IMR-90 (cell line): ENCODE measurements around the gene PKDCC. TPM values are rescaled to one million over a fixed set of nuclear protein-coding genes. Genes with fewer than 3 reads are reported as not detected.

Experiments used
- ATAC-seq: fragments of 200-7000 bp; cut with Tn5 transposase; 2 replicates; pipeline ENCODE4 v1.9.1; 2020; ENCODE audit warnings: low read depth, mild to moderate bottlenecking, moderate library complexity
- BruUV-seq: library from RNA; stranded (reverse); fragments of 400-500 nt; replicated peaks from 2 replicates; lab custom pipeline; 2021; lab: Mats Ljungman, UMichigan
- CTCF ChIA-PET: fragments of 300-600 bp; formaldehyde crosslinking; extraction: SDS; loops from one replicate; lab custom pipeline; 2021; ENCODE audit warnings: antibody characterized with exemption; lab: Yijun Ruan, JAX
- POLR2A ChIA-PET: fragments of 300-600 bp; sonication (Branson Sonifier 250); formaldehyde crosslinking; loops from one replicate; lab custom pipeline; 2022; ENCODE audit warnings: antibody characterized with exemption; ENCODE audit not compliant: unreplicated experiment; lab: Charles Lee
- DNase-seq: peaks from one replicate; pipeline ENCODE4 v3.0.0; 2013
- H2AFZ ChIP-seq: replicated peaks from 2 replicates; pipeline ENCODE3; 2013; ENCODE audit warnings: low read length, mild to moderate bottlenecking; ENCODE audit not compliant: poor library complexity
- H2AK5ac ChIP-seq: 2 replicates; pipeline ENCODE4 v1.6.1; 2013; ENCODE audit warnings: low read depth, low read length, inconsistent platforms
- H2AK9ac ChIP-seq: replicated peaks from 2 replicates; pipeline ENCODE3; 2013; ENCODE audit warnings: mild to moderate bottlenecking, low read depth, low read length, moderate library complexity; ENCODE audit not compliant: poor library complexity
- H2BK120ac ChIP-seq: 2 replicates; pipeline ENCODE4 v1.6.1; 2013; ENCODE audit warnings: low read depth, low read length, inconsistent platforms
- H2BK15ac ChIP-seq: 3 replicates; pipeline ENCODE4 v1.6.1; 2013; ENCODE audit warnings: low read depth, low read length, inconsistent platforms
- H2BK20ac ChIP-seq: 2 replicates; pipeline ENCODE4 v1.6.1; 2013; ENCODE audit warnings: low read depth, mild to moderate bottlenecking, inconsistent platforms, low read length, moderate library complexity
- H2BK5ac ChIP-seq: 2 replicates; pipeline ENCODE4 v1.6.1; 2013; ENCODE audit warnings: mild to moderate bottlenecking, low read depth, low read length, inconsistent platforms; ENCODE audit not compliant: poor library complexity, severe bottlenecking
- H3K14ac ChIP-seq: replicated peaks from 2 replicates; pipeline ENCODE4 v1.6.1; 2013; ENCODE audit warnings: low read depth, low read length, inconsistent platforms
- H3K18ac ChIP-seq: 2 replicates; pipeline ENCODE4 v1.6.1; 2013; ENCODE audit warnings: low read depth, low read length, control low read depth
- H3K23ac ChIP-seq: 2 replicates; pipeline ENCODE4 v1.6.1; 2013; ENCODE audit warnings: low read depth, low read length, inconsistent platforms
- H3K27ac ChIP-seq: 2 replicates; pipeline ENCODE4 v1.5.1; 2013; ENCODE audit warnings: mild to moderate bottlenecking, control low read depth, low read length; ENCODE audit not compliant: insufficient read depth
- H3K27me3 ChIP-seq: 2 replicates; pipeline ENCODE4 v1.6.1; 2013; ENCODE audit warnings: low read length; ENCODE audit not compliant: control insufficient read depth, insufficient read depth
- H3K36me3 ChIP-seq: 2 replicates; pipeline ENCODE4 v1.6.1; 2013; ENCODE audit warnings: low read length, mixed read lengths; ENCODE audit not compliant: control insufficient read depth, insufficient read depth
- H3K4ac ChIP-seq: 2 replicates; pipeline ENCODE4 v1.6.1; 2013; ENCODE audit warnings: low read depth, low read length, inconsistent platforms
- H3K4me1 ChIP-seq: 2 replicates; pipeline ENCODE4 v1.6.1; 2013; ENCODE audit warnings: low read length, mixed read lengths; ENCODE audit not compliant: control insufficient read depth, insufficient read depth
- H3K4me2 ChIP-seq: 2 replicates; pipeline ENCODE4 v1.6.1; 2013; ENCODE audit warnings: low read depth, mild to moderate bottlenecking, control low read depth, low read length, moderate library complexity
- H3K4me3 ChIP-seq: 2 replicates; pipeline ENCODE4 v1.5.1; 2013; ENCODE audit warnings: low read depth, mild to moderate bottlenecking, control low read depth, low read length, moderate library complexity; ENCODE audit not compliant: insufficient read depth
- H3K56ac ChIP-seq: 2 replicates; pipeline ENCODE4 v1.6.1; 2013; ENCODE audit warnings: low read length, inconsistent platforms; ENCODE audit not compliant: insufficient read depth; ENCODE audit errors: extremely low read depth
- H3K79me1 ChIP-seq, 2 experiments: 2 replicates each; pipeline ENCODE4 v1.6.1; 2013; ENCODE audit warnings: low read length in 2 of 2, inconsistent platforms in 1 of 2, low read depth in 1 of 2
- H3K9ac ChIP-seq: 2 replicates; pipeline ENCODE4 v1.6.1; 2013; ENCODE audit warnings: low read depth, low read length, control low read depth
- H3K9me1 ChIP-seq: 2 replicates; pipeline ENCODE4 v1.6.1; 2013; ENCODE audit warnings: low read length, inconsistent platforms; ENCODE audit not compliant: insufficient read depth
- H3K9me3 ChIP-seq: 2 replicates; pipeline ENCODE4 v1.6.1; 2013; ENCODE audit warnings: low read length; ENCODE audit not compliant: control insufficient read depth, insufficient read depth
- H4K20me1 ChIP-seq: 2 replicates; pipeline ENCODE4 v1.6.1; 2013; ENCODE audit warnings: low read length, inconsistent platforms; ENCODE audit not compliant: insufficient read depth
- H4K5ac ChIP-seq: 2 replicates; pipeline ENCODE4 v1.6.1; 2013; ENCODE audit warnings: mild to moderate bottlenecking, low read depth, low read length, control low read depth
- H4K8ac ChIP-seq, 2 experiments: 2 replicates each; pipeline ENCODE4 v1.6.1; 2013; ENCODE audit warnings: low read depth in 2 of 2, low read length in 2 of 2, control low read depth in 1 of 2, inconsistent platforms in 1 of 2
- H4K91ac ChIP-seq: 2 replicates; pipeline ENCODE4 v1.6.1; 2013; ENCODE audit warnings: low read depth, low read length, inconsistent platforms; ENCODE audit not compliant: insufficient read depth
- BHLHE40 ChIP-seq: fragments of 150-350 bp; IDR thresholded peaks from 2 replicates; pipeline ENCODE4 v1.6.1; 2016; ENCODE audit warnings: mild to moderate bottlenecking, low read depth, low read length
- MAFK ChIP-seq: IDR thresholded peaks from 2 replicates; pipeline ENCODE4 v1.6.1; 2012; ENCODE audit warnings: low read depth, low read length, improper control_type of control experiment
- MAZ ChIP-seq: IDR thresholded peaks from 2 replicates; pipeline ENCODE4 v1.6.1; 2012; ENCODE audit warnings: low read depth, mild to moderate bottlenecking, low read length, improper control_type of control experiment, moderate library complexity, borderline replicate concordance
- MXI1 ChIP-seq: IDR thresholded peaks from 2 replicates; pipeline ENCODE4 v1.6.1; 2012; ENCODE audit warnings: low read depth, mild to moderate bottlenecking, low read length, moderate library complexity, borderline replicate concordance
- NFE2L2 ChIP-seq: fragments of 150-350 bp; IDR thresholded peaks from 2 replicates; pipeline ENCODE4 v1.6.1; 2016; ENCODE audit warnings: low read depth, mild to moderate bottlenecking, low read length
- RAD21 ChIP-seq: IDR thresholded peaks from 2 replicates; pipeline ENCODE4 v1.6.1; 2012; ENCODE audit warnings: low read length, improper control_type of control experiment
- RCOR1 ChIP-seq: IDR thresholded peaks from 2 replicates; pipeline ENCODE4 v1.6.1; 2012; ENCODE audit warnings: mild to moderate bottlenecking, low read length, improper control_type of control experiment; ENCODE audit not compliant: insufficient replicate concordance
- WGBS, 2 experiments: methylation state at CpG; one replicate each; pipeline versions ENCODE4 v1.1.5 to v1.1.7; 2013; ENCODE audit warnings: missing lambda C conversion rate in 2 of 2; ENCODE audit not compliant: insufficient read length in 1 of 2; ENCODE audit errors: extremely low coverage in 2 of 2; 5-methylcytosine and 5-hydroxymethylcytosine counted together
- dilution Hi-C: fragments of 300-500 bp; cut with HindIII; formaldehyde crosslinking; loops from one replicate; pipeline ENCODE4 v1.14.3; 2018; ENCODE audit warnings: low sequenced_read_pairs; ENCODE audit not compliant: unreplicated experiment
- in situ Hi-C: fragments of 300-500 bp; cut with MboI; formaldehyde crosslinking; loops from 3 replicates; pipeline ENCODE4 v1.14.3; 2019; ENCODE audit warnings: low sequenced_read_pairs, inconsistent platforms, mixed read lengths
- intact Hi-C: fragments of 100-400 bp; cut with micrococcal nuclease; formaldehyde crosslinking; loops from 2 replicates; pipeline ENCODE4 v1.10.0; 2022
- polyA plus RNA-seq, 3 experiments: library from polyadenylated mRNA; depleted of rRNA; stranded (reverse); fragments of >200 nt; gene quantifications; 2 replicates each; pipeline ENCODE4 v1.2.3, GENCODE V29; 2012; ENCODE audit warnings: low replicate concordance in 1 of 3
- total RNA-seq: library from RNA; depleted of rRNA; stranded (reverse); fragments of >200 nt; gene quantifications from 2 replicates; pipeline ENCODE4 v1.2.3, GENCODE V29; 2012
- TF ChIP-seq, protein P1 (sequence below): fragments of 150-350 bp; IDR thresholded peaks from 2 replicates; pipeline ENCODE4 v1.6.1; 2016; ENCODE audit warnings: low read depth, mild to moderate bottlenecking, low read length, moderate library complexity, borderline replicate concordance
- TF ChIP-seq, protein P2 (sequence below): fragments of 150-350 bp; IDR thresholded peaks from 2 replicates; pipeline ENCODE4 v1.6.1; 2017; ENCODE audit warnings: mild to moderate bottlenecking, antibody characterized with exemption, low read length, low read depth

The PKDCC gene
- total and polyA plus RNA-seq, 2 of the 4 experiments (the other 2 are of a cell fraction): 55.6 to 95.7 TPM

DNA sequence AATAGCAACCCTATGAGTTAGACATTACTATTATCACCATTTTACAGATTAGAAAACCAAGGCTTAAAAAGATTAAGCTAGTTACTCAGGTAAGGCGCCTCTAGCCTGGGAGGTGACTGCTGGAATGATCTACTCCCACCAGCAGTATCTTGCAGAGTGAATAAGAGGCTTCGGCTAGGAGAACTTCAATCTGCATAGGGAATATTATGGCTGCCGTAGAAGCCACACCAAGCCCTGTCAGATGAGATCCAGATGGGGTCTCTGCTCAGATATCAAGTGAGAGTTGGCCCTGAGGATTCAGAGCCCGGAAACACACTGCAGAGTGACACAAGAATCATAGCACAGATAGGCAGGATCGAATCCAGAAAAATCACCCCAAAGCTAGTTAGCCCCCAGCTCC lies 21.5 kb upstream of the PKDCC start:
- BruUV-seq: no TSS peak
- 78% methylated on average over 1 of the region's 5 CpGs; no CpG with 5 or more reads in 1 of the 2 experiments for WGBS, 2 experiments
- Histone ChIP-seq H2BK15ac (no peak overlapping the region), H3K9ac (no peak overlapping the region), H2AFZ (no peak overlapping the region), H4K8ac (no peak overlapping the region), H3K4me2 (no peak overlapping the region), H2AK9ac (no peak overlapping the region), H4K5ac (no peak overlapping the region), H3K27me3 (no peaks in the 10 kb centered on the region), H3K9me1 (peaks cover 12% of the 10 kb centered on the region; the same call in 1 of the 2 replicates), H4K91ac (no peak overlapping the region), H3K4me1 (peaks cover 15% of the 10 kb centered on the region; the same call in 1 of the 2 replicates), H3K56ac (no peak overlapping the region), H3K9me3 (no peaks in the 10 kb centered on the region), H2BK20ac (no peak overlapping the region), H3K4ac (no peak overlapping the region), H3K36me3 (no peaks in the 10 kb centered on the region), H3K27ac (no peak overlapping the region), H3K23ac (no peak overlapping the region), H3K79me1 (no peaks in the 10 kb centered on the region), H3K18ac (no peak overlapping the region), H3K14ac (no peak overlapping the region), H2BK5ac (no peak overlapping the region), H4K20me1 (no peaks in the 10 kb centered on the region), H2BK120ac (no peak overlapping the region), H2AK5ac (no peak overlapping the region), H3K4me3 (no peak overlapping the region)
- in situ Hi-C loops: no loop called here
- intact Hi-C loops: no loop called here
- dilution Hi-C loops: no loop called here
- no peak for TF ChIP-seq NFE2L2
- TF ChIP-seq, protein P1, sequence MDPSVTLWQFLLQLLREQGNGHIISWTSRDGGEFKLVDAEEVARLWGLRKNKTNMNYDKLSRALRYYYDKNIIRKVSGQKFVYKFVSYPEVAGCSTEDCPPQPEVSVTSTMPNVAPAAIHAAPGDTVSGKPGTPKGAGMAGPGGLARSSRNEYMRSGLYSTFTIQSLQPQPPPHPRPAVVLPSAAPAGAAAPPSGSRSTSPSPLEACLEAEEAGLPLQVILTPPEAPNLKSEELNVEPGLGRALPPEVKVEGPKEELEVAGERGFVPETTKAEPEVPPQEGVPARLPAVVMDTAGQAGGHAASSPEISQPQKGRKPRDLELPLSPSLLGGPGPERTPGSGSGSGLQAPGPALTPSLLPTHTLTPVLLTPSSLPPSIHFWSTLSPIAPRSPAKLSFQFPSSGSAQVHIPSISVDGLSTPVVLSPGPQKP: no peak
- no peak for TF ChIP-seq MAFK
- TF ChIP-seq RAD21: no peak
- no peak for TF ChIP-seq BHLHE40
- no peak for TF ChIP-seq RCOR1
- TF ChIP-seq MAZ: no peak
- no peak for TF ChIP-seq MXI1
- TF ChIP-seq, protein P2, sequence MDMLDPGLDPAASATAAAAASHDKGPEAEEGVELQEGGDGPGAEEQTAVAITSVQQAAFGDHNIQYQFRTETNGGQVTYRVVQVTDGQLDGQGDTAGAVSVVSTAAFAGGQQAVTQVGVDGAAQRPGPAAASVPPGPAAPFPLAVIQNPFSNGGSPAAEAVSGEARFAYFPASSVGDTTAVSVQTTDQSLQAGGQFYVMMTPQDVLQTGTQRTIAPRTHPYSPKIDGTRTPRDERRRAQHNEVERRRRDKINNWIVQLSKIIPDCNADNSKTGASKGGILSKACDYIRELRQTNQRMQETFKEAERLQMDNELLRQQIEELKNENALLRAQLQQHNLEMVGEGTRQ: no peak
- ChIA-PET POLR2A (no interaction called here), CTCF (no interaction called here)
- DNase-seq: no peak
- no peak for ATAC-seq
